HG02852 (cell line): Measurements from ENCODE around the gene TMEM242.

Experiments used
- ATAC-seq: cut with Tn5 transposase; IDR thresholded peaks from one replicate; pipeline ENCODE4 v1.9.1; 2021; ENCODE audit warnings: mild to moderate bottlenecking, moderate library complexity; ENCODE audit not compliant: unreplicated experiment

The TMEM242 gene

GRCh38 chr6:157253699-157254098, 69.6 kb downstream of the TMEM242 start:
- no peak for ATAC-seq

- ATAC-seq = no peak
Measured at GRCh38 chr6:157253017-157253416, 70.3 kb downstream of the TMEM242 start.

GRCh38 chr6:157251586-157252247, 71.6 kb downstream of the TMEM242 start:
- no peak for ATAC-seq

- no peak for ATAC-seq
Measured at GRCh38 chr6:157249826-157250225, 73.5 kb downstream of the TMEM242 start.

- ATAC-seq = no peak
Measured at GRCh38 chr6:157248264-157248663, 75.1 kb downstream of the TMEM242 start.

- no peak for ATAC-seq
Measured at GRCh38 chr6:157246771-157247484, 76.4 kb downstream of the TMEM242 start.

GRCh38 chr6:157246048-157246630, 77.2 kb downstream of the TMEM242 start:
- no peak for ATAC-seq

GRCh38 chr6:157245436-157245835, 77.9 kb downstream of the TMEM242 start:
- no peak for ATAC-seq

GRCh38 chr6:157244780-157245179, 78.5 kb downstream of the TMEM242 start:
- no peak for ATAC-seq

- ATAC-seq = no peak
Measured at GRCh38 chr6:157244175-157244574, 79.1 kb downstream of the TMEM242 start.

GRCh38 chr6:157242791-157243190, 80.5 kb downstream of the TMEM242 start:
- no peak for ATAC-seq

GRCh38 chr6:157240960-157241311, 82.4 kb downstream of the TMEM242 start:
- ATAC-seq = no peak

- ATAC-seq = no peak
Measured at GRCh38 chr6:157240059-157240959, 83.0 kb downstream of the TMEM242 start.

- ATAC-seq = no peak
Measured at GRCh38 chr6:157239671-157240058, 83.7 kb downstream of the TMEM242 start.
